Measurements from ENCODE around the gene KIAA0513. TPM values are rescaled to one million over a fixed set of nuclear protein-coding genes. Genes with fewer than 3 reads are reported as not detected.

KIAA0513 gene
- total RNA-seq, 4 donors from 2014 or later = 6.2 to 8.4 (median 7.5) TPM

DNA sequence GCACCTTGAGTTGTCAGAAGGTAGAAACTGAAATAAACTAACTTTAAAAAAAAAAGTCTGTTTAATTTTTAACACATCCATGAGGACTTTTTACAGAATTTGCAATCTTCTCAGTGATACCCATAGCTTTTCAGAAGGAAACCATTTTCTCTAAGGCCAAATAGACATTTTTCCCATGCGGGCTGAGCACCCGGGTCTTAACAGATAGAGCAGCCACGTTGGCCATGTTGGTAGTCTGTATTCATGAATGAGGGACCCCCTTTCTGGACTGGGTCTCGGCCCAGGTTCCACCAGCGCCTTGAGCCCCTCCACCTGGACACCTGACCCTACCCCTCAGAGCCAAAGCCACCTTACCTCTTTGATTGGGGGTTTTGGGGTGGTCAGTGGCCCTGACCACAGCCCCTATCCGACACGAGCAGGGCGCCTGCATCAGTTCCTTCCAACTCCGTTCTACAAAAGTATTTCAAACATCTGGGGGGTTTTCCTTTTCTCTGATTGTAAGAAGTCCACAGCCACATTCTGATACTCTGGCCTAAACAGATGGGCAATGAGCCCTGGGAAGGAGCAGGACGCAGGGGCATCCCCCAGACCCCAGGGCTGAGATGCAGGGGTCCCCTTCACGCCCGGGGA lies 66.7 kb downstream of the KIAA0513 start:
- DNase-seq = no peak
- 88 to 89% methylated on average over 12 of the region's 12 CpGs for WGBS, 2 donors
- intact Hi-C loops (cut with DNase I) = no loop called here
- Histone ChIP-seq H3K36me3 (no peaks in the 10 kb centered on the region), H3K4me1 (peaks cover 17 to 19% of the 10 kb centered on the region in 2 donors), H3K4me3 (replicated peaks in 1 of 3) (no peak overlapping the region), H3K9me3 (no peaks in the 10 kb centered on the region), H3K27me3 (no peaks in the 10 kb centered on the region), H3K27ac (no peak overlapping the region)
- TF ChIP-seq POLR2A (IDR thresholded peaks at IDR 0.05) = no peak
- TF ChIP-seq, protein P1, sequence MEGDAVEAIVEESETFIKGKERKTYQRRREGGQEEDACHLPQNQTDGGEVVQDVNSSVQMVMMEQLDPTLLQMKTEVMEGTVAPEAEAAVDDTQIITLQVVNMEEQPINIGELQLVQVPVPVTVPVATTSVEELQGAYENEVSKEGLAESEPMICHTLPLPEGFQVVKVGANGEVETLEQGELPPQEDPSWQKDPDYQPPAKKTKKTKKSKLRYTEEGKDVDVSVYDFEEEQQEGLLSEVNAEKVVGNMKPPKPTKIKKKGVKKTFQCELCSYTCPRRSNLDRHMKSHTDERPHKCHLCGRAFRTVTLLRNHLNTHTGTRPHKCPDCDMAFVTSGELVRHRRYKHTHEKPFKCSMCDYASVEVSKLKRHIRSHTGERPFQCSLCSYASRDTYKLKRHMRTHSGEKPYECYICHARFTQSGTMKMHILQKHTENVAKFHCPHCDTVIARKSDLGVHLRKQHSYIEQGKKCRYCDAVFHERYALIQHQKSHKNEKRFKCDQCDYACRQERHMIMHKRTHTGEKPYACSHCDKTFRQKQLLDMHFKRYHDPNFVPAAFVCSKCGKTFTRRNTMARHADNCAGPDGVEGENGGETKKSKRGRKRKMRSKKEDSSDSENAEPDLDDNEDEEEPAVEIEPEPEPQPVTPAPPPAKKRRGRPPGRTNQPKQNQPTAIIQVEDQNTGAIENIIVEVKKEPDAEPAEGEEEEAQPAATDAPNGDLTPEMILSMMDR (IDR thresholded peaks at IDR 0.05) = no peak

GRCh38 chr16:85094812-85095211 lies 67.2 kb downstream of the KIAA0513 start:
- TF ChIP-seq, protein P1 (IDR thresholded peaks at IDR 0.05) = no peak
- no peak for TF ChIP-seq POLR2A (IDR thresholded peaks at IDR 0.05)
- no peaks in the 10 kb centered on the region for H3K27me3 ChIP-seq
- no peak overlapping the region for H3K4me3 ChIP-seq (replicated peaks in 1 of 3)
- DNase-seq = no peak
- H3K4me1 ChIP-seq = peaks cover 12 to 14% of the 10 kb centered on the region in 2 donors
- 65 to 92% methylated on average over 6 of the region's 12 CpGs for WGBS, 2 donors
- intact Hi-C loops (cut with DNase I) = no loop called here
- H3K27ac ChIP-seq = no peak overlapping the region
- H3K36me3 ChIP-seq = no peaks in the 10 kb centered on the region
- H3K9me3 ChIP-seq = no peaks in the 10 kb centered on the region

DNA sequence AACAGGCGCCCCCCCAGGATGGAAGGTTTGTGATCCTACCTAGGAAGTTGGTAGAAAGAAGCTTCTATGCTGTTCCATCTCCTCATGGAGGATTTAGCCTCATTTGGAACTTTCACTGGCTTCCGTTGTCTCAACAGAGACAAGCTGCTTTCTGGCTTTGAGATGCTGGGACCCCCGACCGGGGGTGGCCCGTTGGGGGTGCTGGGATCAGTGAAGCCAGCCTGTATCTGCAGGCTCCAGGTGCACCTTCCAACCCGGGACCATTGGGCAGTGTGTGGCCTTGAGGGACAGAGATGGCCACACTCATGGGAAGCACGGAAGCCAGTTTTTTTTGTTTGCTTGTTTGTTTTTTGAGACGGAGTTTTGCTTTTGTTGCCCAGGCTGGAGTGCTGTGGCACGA lies 69.3 kb downstream of the KIAA0513 start:
- 70 to 84% methylated on average over 9 of the region's 9 CpGs for WGBS, 2 donors
- TF ChIP-seq POLR2A (IDR thresholded peaks at IDR 0.05) = no peak
- TF ChIP-seq, protein P1 (IDR thresholded peaks at IDR 0.05) = no peak
- H3K27ac ChIP-seq = no peak overlapping the region
- no peaks in the 10 kb centered on the region for H3K27me3 ChIP-seq
- no peaks in the 10 kb centered on the region for H3K4me1 ChIP-seq
- intact Hi-C loops (cut with DNase I) = no loop called here
- H3K4me3 ChIP-seq (replicated peaks in 1 of 3) = no peak overlapping the region
- H3K36me3 ChIP-seq = no peaks in the 10 kb centered on the region
- no peaks in the 10 kb centered on the region for H3K9me3 ChIP-seq
- no peak for DNase-seq

GRCh38 chr16:85098565-85098964 lies 71.0 kb downstream of the KIAA0513 start:
- DNase-seq = no peak
- Histone ChIP-seq H3K4me1 (no peaks in the 10 kb centered on the region), H3K36me3 (no peaks in the 10 kb centered on the region), H3K4me3 (replicated peaks in 1 of 3) (no peak overlapping the region), H3K9me3 (no peaks in the 10 kb centered on the region), H3K27me3 (no peaks in the 10 kb centered on the region), H3K27ac (no peak overlapping the region)
- TF ChIP-seq, protein P1 (IDR thresholded peaks at IDR 0.05) = no peak
- TF ChIP-seq POLR2A (IDR thresholded peaks at IDR 0.05) = no peak
- intact Hi-C loops (cut with DNase I) = no loop called here
- WGBS, 2 donors = 82 to 83% methylated on average over 10 of the region's 10 CpGs

DNA sequence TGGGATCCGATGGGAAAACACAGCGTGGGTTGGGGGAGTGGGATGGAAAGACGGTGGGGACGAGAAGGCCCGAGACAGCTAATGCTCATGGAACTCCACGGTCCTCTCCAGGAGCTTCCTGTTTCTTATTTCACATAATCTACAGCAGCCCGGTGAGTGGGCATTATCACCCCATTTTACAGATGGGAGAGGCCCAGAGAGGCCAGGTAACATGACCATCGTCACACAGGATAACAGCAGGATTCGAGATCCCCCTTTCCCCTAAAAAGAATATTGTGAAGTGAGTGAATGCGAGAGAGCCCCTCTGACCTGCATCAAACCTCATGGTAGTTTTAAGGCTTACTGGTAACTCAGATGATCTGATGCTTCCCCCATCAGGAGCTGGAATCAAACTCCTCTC lies 72.7 kb downstream of the KIAA0513 start:
- no peak for DNase-seq
- Histone ChIP-seq H3K27me3 (no peaks in the 10 kb centered on the region), H3K4me1 (no peaks in the 10 kb centered on the region), H3K4me3 (replicated peaks in 1 of 3) (no peak overlapping the region), H3K27ac (no peak overlapping the region), H3K36me3 (no peaks in the 10 kb centered on the region), H3K9me3 (no peaks in the 10 kb centered on the region)
- intact Hi-C loops (cut with DNase I) = no loop called here
- 91 to 96% methylated on average over 10 of the region's 10 CpGs for WGBS, 2 donors
- no peak for TF ChIP-seq POLR2A (IDR thresholded peaks at IDR 0.05)
- TF ChIP-seq, protein P1 (IDR thresholded peaks at IDR 0.05) = no peak

Data from thyroid gland (tissue), 4 donors.